IPS DF 19.7 (cell line): ENCODE results near the gene FOXN3.
"Not testable (repeated sequence)": the region's sequence is repeated elsewhere in the genome, so short reads cannot be mapped to it uniquely, and the experiment has no call there.

Experiments
- DNase-seq: peaks from one replicate; pipeline ENCODE4 v3.0.0-alpha.2; 2013; ENCODE audit warnings: low read depth, low spot score

The FOXN3 gene

DNA sequence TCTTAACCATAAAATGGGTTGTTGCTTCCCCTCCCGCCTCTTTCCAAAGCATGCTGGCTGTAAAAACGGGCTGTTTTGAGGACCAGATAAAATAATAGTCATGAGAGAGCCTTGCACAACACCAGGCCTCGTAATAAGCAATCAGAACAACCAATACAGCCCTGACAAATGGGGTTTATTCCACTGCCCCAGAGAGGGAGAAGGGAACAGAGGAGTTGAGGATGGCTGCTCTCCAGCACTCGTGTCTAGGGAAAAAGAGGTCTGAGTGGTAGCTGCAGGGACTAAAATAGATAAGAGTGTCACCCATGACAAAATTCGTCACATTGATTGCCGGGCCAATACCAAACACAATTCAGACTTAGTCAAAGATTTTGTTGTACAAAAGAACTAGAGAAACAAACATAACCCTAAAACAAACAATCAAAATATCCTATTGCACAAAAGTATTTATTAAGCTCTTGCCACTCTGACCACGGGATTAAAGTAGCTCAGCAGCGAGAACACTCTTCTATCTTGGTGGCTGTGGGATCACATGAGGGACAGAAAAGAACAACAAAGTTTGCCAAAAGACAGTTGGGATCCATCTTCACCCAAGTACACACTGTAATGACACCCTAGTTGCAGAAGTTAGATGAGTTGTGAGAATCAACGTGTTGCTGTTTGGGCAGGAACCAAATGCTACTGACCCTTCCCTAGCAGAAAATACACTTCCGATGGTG, 188.0 kb downstream of the FOXN3 start:
- no peak for DNase-seq

DNA sequence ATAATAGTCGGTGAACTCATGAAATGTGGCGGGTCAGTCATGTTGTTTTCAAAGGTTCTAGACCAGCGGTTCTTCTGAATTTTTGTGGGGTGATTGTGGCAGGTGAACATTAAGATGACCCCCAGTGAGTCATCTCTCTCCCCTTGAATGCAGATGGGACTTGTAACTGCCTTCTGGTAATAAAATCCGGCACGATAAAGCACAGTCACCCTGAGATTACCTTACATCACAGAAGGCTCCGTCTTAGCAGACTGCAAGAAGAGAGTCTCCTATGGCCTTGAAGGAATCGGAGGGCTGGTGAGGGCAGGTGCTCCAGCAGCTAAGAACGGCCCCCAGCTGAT, 189.6 kb downstream of the FOXN3 start:
- no peak for DNase-seq

DNA sequence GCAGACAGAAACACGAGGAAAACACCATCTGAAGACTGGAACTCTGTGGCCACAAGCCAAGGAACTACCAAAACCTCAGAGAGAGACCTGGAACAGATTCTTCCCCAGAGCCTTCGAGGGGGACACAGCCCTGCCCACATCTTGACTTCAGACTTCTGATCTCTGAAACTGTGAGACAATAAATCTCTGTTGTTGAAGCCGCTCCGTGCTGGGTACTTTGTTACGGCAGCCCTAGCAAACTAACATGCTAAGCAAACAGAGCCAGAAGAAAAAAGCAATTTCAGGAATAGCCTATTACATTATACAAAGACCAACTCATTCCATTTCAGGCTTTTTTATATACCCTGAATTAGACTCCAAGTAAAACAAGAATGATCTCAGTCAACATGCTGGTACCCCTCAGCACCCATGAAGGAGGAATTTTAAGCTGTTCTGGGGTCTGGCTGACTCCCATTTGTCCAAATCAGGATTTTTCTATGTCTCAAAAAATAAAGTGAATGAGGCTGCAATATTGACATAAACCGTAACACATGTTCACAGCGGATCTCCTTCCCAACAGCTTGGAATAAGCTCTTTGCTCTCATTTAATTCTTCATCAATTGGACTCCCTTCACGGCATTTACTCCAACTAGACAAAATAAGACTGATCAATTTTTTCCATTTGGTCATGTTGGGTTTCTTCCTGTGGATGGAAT, 190.1 kb downstream of the FOXN3 start:
- no peak for DNase-seq

DNA sequence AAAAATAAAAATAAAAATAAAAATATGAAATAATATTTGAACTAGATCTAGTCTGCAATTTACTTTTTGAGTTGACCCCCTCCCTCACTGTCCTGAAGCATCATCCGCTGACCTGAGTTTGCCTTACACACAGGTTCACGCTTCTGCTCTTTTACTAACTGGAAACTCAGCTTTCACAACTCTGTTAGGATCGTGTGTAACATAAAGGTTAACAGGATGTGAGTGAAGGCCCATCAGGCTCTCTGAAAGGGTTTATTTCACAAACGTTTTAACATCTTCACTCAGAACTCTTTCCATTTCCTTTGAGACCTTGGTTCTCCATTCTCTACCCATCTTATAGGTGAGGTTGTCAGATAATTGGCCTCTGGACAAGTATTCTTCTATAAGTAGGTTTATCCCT, 191.4 kb downstream of the FOXN3 start:
- no peak for DNase-seq

DNA sequence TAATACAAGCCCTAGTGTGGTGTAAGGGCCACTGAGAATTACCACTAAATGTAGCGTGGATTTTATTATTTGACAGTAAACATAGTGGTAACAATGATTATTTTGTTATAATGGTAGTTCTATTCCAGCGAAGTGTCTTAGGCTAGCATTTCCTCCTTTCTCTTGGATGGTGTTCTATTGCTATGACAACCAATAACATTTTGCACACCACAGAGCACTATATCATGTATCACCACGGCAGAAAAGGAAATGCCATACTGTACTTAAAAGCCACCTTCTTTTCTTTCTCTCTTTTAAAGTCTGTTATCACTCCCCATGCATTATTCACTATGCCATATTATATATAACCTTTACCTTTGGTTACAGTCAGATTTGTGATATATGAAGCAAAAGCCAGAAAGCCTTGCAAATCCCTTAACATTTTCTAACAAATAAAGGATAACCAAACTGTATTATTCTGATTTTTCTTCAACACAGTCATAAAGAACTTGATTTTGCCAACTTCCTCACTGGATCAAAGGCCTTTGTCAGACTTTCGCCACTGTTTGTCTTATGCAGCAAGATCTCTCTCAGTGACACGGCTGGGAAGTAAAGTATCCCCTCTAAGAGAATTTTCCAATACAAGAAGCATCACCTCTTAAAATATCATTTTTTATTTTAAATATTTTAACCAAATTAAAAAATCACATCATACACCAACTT, 195.8 kb downstream of the FOXN3 start:
- DNase-seq, result no peak

DNA sequence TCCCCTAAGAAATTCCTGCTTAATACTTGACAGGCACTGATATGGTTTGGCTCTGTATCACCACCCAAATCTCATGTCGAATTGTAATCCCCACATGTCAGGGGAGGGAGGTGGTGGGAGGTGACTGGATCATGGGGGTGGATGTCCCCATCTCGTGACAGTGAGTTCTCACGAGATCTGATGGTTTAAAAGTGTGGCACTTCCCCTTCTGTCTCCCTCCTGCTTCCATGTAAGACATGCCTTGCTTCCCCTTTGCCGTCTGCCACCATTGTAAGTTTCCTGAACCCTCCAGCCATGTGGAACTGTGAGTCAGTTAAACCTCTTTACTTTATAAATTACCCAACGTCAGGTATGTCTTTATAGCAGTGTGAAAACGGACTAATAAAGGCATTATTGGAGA, 198.0 kb downstream of the FOXN3 start:
- no peak for DNase-seq

DNA sequence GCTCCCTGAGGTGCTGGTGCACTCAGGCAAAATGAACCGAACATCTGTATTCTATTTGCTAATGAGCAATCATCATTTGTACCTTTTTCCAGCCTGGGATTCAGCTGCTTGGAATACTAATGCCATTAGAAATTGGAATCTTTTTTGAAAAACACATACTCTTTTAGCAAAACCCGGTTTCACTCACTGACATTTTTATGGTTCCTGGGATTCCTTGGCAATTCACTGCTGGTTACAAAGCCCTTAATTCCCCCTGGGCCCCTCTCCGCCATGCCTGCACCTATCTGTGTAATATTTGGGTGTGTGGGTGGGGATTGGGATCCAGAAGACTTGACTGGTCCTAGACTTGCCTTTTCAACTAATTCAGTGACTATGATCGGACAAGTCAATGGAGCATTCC, 199.1 kb downstream of the FOXN3 start:
- DNase-seq, result no peak

DNA sequence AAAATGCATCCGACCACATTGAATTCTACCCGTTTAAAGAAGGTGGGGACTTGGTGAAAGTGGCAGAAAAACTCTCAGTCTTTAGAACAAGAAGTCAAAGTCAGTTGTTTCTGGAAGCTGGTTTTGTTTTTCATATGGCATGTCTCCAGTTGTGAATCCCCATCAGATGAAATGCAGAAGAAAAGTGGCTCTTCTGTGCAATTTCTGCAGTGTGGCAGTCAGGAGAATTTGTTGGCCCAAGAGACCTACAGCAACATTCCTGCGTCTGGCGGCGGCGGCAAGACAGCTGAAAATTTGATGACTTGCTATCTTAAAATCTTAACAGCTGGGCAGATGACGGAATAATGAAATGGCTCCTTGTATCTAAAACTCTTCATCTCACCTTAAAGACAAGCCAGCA, 201.5 kb downstream of the FOXN3 start:
- no peak for DNase-seq

DNA sequence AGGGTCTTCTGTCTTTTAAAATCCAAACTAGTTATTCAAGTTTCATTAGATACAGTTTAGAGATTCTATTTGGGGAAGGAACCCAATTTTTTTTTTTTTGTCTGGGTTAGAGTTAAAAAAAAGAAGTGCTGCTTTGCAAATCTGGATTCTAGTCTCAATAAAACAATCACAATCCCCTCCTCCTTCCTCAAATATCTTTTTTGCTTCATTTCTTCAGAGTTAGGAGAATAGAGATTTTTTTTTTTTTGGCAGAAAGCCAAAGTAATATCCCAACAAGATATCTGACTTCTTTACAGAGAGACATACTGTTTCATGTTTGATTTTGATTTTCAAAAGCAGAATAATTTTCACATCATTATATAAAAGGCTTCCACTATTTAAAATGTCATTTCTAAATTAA, 201.9 kb downstream of the FOXN3 start:
- no peak for DNase-seq

DNA sequence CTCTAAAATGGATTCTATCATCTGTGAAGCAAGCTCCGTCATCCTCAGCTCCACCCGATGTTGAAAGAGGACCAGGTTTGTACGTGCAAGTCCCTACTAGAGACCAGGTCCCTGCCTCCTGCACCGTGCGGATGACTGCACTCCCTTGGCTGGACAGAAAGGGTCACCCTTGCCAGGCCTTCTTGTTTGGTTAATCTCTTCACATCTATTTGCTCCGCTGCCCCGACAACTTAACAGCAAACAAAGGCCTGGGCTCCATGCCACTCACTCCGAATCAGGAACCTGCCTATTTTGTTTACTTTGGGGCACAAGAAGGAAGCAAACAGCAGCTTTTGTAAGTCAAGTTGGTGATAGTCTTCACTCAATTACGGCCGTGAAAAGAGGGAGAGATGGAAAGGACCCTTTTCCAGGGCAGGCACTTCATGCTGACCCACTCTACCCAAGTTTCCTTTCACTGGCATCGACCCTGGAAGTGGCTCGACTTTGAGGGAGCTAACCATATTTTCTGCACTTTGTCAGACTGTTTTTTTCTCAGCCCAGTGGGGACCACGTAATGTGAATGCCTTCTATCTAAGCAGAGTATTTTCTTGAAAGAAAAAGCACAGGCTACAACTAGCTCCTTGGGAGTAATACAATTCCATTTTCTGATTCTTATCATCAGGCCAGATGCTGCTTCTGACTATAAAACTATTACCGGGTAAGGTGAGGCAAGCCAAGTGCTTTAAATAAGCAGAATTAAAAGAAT, 202.6 kb downstream of the FOXN3 start:
- no peak for DNase-seq

DNA sequence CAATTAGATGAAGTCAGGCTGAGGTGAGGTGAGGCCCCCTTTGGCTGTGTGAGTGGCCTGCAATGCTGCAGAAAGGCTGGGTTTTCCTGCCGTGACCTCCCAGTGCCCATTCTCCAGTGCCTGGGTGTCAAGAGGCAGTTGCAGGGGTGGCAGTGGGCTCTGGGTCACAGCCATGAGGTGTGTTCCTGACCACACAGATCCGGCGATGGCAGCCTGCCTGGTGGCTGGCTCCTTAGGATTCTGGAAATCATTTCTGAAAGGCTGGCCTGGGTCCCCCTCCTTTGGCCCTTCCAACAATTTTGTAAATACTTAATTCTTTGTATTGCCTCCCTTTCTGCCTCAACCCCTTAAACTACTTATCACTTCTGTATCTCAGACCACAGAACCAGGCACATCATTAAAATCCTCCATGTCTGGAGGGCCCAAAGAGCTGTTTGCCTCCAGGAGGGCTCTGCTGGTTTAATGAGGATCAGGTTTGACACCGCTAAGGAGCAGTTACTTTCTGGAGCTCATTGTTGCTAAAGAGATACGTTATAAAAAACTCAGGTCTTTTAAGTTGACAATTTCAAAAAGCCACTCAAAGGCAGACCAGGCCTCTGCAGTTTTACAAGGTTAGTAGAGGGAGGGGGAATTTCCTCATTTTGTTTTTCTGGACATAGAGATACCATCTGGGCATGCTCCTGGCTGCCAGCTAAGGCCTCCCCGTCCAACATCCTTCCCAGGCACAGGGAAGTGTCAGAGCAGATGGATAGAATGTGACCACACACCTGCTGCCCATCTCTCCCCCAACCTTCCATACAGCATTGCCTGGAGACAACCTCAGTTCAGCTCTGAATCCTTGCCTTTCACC, 204.4 kb downstream of the FOXN3 start:
- DNase-seq, result no peak

DNA sequence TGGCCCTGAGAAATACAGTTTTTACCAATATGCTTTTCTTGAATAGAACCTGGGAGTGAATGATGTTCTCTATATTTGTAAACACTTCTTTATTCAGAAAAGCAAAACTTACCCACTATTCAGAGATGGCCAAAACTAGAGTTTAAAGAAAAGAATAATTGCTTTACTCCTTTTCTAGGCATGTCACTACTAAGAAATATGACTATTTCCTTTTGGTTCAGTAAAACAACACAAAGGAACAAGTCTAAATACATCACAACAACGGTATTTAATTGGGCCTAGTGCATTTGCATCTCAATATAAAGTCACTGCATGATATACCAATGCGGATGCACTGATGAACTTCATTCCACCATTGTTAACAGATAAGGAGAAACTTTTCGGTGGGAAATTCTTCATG, 207.5 kb downstream of the FOXN3 start:
- no peak for DNase-seq

DNA sequence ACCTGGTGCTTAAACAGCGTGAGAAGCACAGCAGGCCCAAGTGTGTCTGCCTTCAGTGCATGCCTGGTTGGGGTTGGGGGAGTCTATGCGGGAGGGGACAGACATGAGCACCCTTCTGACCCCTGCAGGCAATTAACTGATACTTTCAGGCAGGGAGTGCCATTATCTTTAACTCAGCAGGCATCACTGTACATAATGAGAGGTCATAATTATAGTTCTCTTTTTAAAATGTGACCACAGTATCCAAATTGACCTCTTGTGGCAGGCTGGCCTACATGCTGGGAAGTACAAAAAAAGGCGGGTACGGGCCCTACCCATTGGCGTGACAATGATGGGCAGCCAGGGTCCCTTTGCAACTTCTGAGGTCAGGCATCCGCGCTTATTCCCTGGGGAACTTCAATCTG, 209.1 kb downstream of the FOXN3 start:
- no peak for DNase-seq

DNA sequence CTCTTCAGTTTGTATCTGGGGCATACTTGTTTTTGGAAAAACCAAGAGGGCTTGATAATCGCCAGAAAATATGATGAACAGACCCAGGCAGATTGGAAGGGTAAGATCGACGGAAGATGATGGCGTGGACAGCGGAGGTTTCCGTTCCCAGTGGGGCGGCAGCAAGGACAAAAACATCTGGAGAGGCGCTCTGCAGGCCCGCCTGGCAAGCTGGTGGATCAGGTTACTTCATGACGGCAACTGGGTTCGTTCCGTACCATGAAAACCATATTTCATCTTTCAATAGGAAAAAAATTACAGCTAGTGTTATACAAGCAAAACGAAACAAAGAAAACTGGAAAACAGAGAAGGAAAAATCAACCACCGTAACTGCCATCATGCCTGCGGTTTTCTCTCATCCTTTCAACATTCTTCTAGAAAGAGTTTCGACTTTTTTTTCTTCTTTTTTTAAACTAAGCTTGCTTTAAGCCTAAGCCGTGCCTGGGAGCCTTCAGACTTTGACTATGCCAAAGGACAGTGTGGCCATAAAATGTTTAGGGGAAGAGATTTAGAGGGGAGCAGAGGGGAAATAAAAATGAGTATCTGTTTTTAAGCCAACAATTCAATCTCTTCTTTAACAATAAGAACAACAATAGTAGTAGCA, 210.5 kb downstream of the FOXN3 start:
- DNase-seq, result no peak

DNA sequence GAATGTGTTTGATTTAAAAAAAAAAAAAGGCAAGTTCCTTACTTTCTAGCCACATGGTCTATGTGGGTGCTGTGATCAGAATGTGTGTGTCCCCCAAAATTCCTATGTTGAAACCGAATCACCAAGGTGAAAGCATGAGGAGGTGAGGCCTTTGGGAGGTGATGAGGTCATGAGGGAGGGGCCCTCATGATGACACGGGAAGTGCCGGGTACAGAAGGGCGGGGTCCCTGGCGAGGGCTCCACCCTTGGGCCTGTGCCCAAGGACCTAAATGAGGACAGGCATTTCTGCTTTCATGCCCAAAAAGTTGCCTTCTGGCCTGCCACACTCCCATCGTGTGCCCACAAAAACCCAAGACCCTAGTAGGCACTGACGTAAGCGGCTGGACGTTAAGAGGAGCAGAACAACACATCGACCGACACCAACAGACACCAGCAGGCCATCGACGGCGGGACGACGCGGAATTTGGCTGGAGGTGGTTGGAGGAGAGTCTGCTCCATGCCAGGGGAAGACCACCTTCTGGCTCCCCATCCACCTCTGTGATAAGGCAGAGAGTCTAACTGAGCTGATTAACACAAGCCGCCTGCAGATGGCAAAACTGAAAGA, 211.8 kb downstream of the FOXN3 start:
- no peak for DNase-seq

DNA sequence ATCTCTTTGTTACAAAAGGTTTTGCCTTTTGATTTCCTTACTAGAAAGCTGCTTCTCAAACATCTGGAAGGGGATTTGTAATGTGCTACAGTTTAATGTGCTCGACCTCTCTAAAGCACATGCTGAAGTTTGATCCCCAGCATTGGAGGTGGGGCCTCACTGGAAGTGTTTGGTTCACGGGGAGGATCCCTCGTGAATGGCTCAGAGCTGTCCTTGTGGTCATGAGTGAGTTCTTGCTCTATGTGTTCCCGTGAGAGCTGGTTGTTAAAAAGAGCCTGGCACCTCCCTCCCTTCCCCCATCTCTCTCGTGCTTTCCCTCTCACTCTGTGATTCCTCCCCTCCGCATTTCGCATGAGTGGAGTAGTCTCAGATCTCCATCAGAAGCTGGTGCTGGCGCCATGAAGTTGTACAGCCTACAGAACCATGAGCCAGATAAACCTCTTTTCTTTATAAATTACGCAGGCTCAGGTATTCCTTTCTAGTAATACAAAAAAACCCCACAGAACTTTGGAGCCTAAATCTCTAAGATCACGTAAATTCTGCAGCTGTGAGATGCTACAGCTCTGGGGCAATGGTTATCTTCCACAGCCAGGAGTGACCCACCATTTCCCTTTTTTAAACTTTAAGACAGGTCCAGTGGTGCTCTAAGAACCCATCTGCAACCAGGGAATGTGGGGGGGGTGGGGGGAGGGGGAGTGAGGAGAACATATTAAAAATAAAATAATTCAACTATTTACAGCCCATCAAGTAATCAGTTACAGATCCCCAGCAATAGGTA, 214.4 kb downstream of the FOXN3 start:
- DNase-seq, result no peak

DNA sequence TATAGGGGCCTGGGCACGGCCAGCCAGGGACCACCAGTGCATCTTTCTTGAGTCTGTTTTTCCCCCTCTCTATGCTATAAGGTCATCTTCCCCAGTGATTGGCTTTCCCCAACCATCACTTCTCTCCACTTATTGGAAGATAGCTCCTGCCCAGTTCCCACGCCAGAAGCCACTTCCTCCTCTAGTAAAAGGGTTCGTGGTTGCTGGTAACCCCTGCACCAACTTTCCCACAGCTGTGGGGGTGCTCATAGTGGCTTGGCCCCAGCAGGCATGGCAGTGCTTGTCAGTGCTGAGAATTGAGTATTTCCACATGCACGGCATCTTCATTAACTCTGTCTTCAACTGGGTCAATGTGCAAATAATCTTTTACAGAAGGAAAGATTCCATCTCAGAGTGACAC, 215.4 kb downstream of the FOXN3 start:
- DNase-seq, result no peak

DNA sequence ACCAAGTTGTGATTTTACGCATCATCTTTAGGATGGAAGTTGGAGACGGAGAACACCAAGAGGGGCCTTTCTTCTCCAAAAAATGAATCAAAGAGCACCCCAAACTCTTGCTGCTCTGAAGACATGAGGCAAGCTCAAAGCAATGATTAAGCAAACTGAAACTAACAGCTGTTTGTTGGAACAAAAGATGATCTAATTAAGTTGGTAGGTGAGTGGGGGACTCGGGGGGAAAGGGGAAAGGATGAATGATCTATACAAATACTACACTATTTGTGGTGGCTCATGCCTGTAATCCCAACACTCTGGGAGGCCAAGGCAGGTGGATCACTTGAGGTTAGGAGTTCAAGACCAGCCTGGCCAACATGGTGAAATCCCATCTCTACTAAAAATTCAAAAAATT, 217.7 kb downstream of the FOXN3 start:
- not testable (repeated sequence) for DNase-seq

DNA sequence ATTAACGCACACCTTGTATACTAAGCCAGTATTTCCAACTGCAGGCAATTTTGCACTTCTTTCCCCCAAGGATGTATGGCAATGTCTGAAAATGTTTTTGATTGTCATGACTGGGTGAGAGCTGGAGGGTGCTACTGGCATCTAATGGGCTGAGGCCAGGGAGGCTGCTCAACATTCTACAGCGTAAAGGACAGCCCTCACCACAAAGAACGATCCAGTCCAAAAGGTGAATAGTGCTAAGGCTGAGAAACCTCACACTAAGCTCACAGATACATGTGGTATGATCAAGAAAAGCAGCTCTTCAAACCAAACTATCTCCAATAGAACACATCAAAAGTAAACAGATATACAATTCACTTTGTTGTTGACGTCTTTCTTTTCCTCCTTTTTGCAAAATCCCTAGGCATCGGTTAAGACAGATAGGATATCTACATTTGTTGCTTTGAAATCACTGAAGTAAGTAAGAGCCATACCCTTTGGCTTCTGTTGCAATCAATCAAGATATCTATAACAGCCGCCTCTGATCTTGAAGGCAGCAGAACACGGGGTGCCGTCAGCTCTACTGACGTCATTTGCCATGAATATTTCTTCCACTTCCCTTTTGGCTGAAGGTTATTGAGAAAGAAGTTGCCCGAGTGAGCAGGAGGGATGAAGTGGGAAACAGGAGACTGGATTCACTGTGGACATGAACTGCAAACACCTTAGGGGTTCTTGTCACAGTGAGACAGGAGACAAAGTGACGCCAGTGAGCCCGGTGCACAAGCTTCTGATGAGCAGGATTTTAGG, 218.3 kb downstream of the FOXN3 start:
- no peak for DNase-seq
